ENCODE data around the gene SLC25A19. TPM values are rescaled to one million over a fixed set of nuclear protein-coding genes. Genes with fewer than 3 reads are reported as not detected.

The SLC25A19 gene
- total and polyA plus RNA-seq, 2 donors (not counting 1 experiment from before 2014, with no cell fraction given) = 5.1 to 9.7 TPM

DNA sequence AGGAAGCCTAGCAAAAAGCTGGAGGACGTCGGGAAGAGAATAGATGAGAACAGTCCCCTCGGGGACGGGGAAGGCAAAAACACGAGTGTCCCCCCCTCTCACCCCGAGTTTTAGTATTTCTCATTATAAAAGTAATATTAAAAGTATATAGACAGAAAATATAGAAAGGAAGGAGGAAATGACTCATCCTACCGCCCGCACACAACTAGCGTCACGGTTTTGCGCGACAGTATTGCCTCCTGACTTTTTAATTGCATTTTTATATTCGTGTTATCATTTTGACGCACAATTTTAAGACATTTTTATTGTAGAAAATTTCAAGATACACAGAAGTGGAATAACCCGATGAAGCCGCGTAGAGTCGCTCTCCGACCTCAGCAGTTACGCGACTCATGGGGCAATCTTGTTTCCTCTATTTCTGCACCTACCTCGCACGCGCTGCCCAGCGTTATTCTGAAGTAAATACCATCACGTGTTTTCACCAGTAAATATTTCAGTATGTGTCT is 652 bp upstream of the SLC25A19 start:
- H3K27ac ChIP-seq (ENCODE audit: insufficient read depth, low read length) = peak overlapping the region; percentile 96
- H3K9ac ChIP-seq (ENCODE audit: insufficient read depth, low read length) = peak overlapping the region; percentile 81
- TF ChIP-seq EZH2 (IDR thresholded peaks at IDR 0.05; ENCODE audit: low read length, missing control alignments) = no peak
- TF ChIP-seq, protein P1, sequence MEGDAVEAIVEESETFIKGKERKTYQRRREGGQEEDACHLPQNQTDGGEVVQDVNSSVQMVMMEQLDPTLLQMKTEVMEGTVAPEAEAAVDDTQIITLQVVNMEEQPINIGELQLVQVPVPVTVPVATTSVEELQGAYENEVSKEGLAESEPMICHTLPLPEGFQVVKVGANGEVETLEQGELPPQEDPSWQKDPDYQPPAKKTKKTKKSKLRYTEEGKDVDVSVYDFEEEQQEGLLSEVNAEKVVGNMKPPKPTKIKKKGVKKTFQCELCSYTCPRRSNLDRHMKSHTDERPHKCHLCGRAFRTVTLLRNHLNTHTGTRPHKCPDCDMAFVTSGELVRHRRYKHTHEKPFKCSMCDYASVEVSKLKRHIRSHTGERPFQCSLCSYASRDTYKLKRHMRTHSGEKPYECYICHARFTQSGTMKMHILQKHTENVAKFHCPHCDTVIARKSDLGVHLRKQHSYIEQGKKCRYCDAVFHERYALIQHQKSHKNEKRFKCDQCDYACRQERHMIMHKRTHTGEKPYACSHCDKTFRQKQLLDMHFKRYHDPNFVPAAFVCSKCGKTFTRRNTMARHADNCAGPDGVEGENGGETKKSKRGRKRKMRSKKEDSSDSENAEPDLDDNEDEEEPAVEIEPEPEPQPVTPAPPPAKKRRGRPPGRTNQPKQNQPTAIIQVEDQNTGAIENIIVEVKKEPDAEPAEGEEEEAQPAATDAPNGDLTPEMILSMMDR (conservative IDR thresholded peaks at IDR 0.05 in 1 of 2, IDR thresholded peaks at IDR 0.05 in 1 of 2; ENCODE audit: low read depth in 1 of 2, low read length in 2 of 2) = peak in 1 of 2 donors; percentile 25
- peak overlapping the region; percentile 81 for H3K4me2 ChIP-seq (ENCODE audit: extremely low read depth, insufficient read depth, low read length)
- DNase-seq (ENCODE audit: low read depth in 2 of 2) = peak; percentile 33 to 82
- no peaks in the 10 kb centered on the region for H4K20me1 ChIP-seq (ENCODE audit: control insufficient read depth, extremely low read depth, insufficient read depth, low read length)
- peaks cover 4% of the 10 kb centered on the region for H3K36me3 ChIP-seq (ENCODE audit: control insufficient read depth, insufficient read depth, low read length)
- peak overlapping the region; percentile 89 for H2AFZ ChIP-seq (ENCODE audit: low read length)
- no peaks in the 10 kb centered on the region for H3K79me2 ChIP-seq (ENCODE audit: control insufficient read depth, insufficient read depth, low read length)
- no peaks in the 10 kb centered on the region for H3K27me3 ChIP-seq (ENCODE audit: control insufficient read depth, insufficient read depth, low read length)
- no peaks in the 10 kb centered on the region for H3K4me1 ChIP-seq (ENCODE audit: control insufficient read depth, extremely low read depth, insufficient read depth, low read length)
- H3K9me3 ChIP-seq (ENCODE audit: control insufficient read depth, insufficient read depth, low read depth, low read length) = no peaks in the 10 kb centered on the region
- H3K4me3 ChIP-seq (replicated peaks in 1 of 4; ENCODE audit: control extremely low read depth in 1 of 4, insufficient read depth in 1 of 4, low read depth in 3 of 4, low read length in 4 of 4) = peak overlapping the region; percentile 69 to 89 (median 78)

DNA sequence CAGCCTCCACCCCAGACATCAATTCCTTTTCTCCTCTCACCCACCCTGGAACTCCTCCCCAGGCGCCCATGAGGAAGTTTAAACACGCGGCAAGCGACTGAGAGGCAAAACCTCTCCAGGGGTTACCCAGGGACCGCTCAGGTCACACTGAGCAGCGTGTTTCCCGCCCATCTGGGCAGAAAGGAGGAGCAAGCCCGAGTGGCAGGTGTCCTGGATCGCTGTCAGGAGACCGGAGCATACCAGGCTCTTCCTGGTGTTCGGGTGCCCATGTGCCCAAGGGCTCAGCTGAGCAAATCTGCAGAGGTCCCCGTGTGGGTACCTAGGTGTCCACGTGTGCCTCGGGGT is 491 bp downstream of the SLC25A19 start:
- H3K9ac ChIP-seq (ENCODE audit: insufficient read depth, low read length) = peak overlapping the region; percentile 78
- no peaks in the 10 kb centered on the region for H3K4me1 ChIP-seq (ENCODE audit: control insufficient read depth, extremely low read depth, insufficient read depth, low read length)
- H3K4me2 ChIP-seq (ENCODE audit: extremely low read depth, insufficient read depth, low read length) = peak overlapping the region; percentile 96
- no peak for DNase-seq (ENCODE audit: low read depth in 2 of 2)
- peak overlapping the region; percentile 69 for H3K27ac ChIP-seq (ENCODE audit: insufficient read depth, low read length)
- TF ChIP-seq, protein P1 (conservative IDR thresholded peaks at IDR 0.05 in 1 of 2, IDR thresholded peaks at IDR 0.05 in 1 of 2; ENCODE audit: low read depth in 1 of 2, low read length in 2 of 2) = no peak
- no peak for TF ChIP-seq EZH2 (IDR thresholded peaks at IDR 0.05; ENCODE audit: low read length, missing control alignments)
- no peaks in the 10 kb centered on the region for H4K20me1 ChIP-seq (ENCODE audit: control insufficient read depth, extremely low read depth, insufficient read depth, low read length)
- no peaks in the 10 kb centered on the region for H3K27me3 ChIP-seq (ENCODE audit: control insufficient read depth, insufficient read depth, low read length)
- no peaks in the 10 kb centered on the region for H3K79me2 ChIP-seq (ENCODE audit: control insufficient read depth, insufficient read depth, low read length)
- H3K9me3 ChIP-seq (ENCODE audit: control insufficient read depth, insufficient read depth, low read depth, low read length) = no peaks in the 10 kb centered on the region
- peak overlapping the region; percentile 96 for H2AFZ ChIP-seq (ENCODE audit: low read length)
- peaks cover 4% of the 10 kb centered on the region for H3K36me3 ChIP-seq (ENCODE audit: control insufficient read depth, insufficient read depth, low read length)
- peak overlapping the region; percentile 83 to 97 (median 92) for H3K4me3 ChIP-seq (replicated peaks in 1 of 4; ENCODE audit: control extremely low read depth in 1 of 4, insufficient read depth in 1 of 4, low read depth in 3 of 4, low read length in 4 of 4)

DNA sequence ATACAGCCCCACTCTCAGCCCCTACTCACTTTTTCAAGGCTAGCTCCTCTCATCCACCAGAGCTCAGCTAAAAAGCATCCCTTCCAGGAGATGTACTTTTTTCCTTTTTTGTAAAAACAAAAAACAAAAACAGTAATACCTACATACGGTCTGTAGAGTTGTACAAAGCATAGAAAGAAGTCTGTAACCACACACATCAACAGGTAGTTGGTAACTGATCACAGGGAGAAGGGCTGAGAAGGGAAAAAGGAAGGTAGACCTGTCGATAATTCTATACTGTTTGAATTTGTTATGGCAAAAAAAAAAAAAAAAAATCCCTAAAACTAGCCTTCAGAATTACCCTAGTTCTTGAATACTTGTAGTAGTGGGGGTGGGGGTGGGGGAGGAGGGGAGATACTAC is 874 bp downstream of the SLC25A19 start:
- H4K20me1 ChIP-seq (ENCODE audit: control insufficient read depth, extremely low read depth, insufficient read depth, low read length) = no peaks in the 10 kb centered on the region
- H3K4me1 ChIP-seq (ENCODE audit: control insufficient read depth, extremely low read depth, insufficient read depth, low read length) = no peaks in the 10 kb centered on the region
- no peaks in the 10 kb centered on the region for H3K9me3 ChIP-seq (ENCODE audit: control insufficient read depth, insufficient read depth, low read depth, low read length)
- H3K27me3 ChIP-seq (ENCODE audit: control insufficient read depth, insufficient read depth, low read length) = no peaks in the 10 kb centered on the region
- no peaks in the 10 kb centered on the region for H3K79me2 ChIP-seq (ENCODE audit: control insufficient read depth, insufficient read depth, low read length)
- peak overlapping the region; percentile 40 for H3K4me2 ChIP-seq (ENCODE audit: extremely low read depth, insufficient read depth, low read length)
- TF ChIP-seq, protein P1 (conservative IDR thresholded peaks at IDR 0.05 in 1 of 2, IDR thresholded peaks at IDR 0.05 in 1 of 2; ENCODE audit: low read depth in 1 of 2, low read length in 2 of 2) = no peak
- TF ChIP-seq EZH2 (IDR thresholded peaks at IDR 0.05; ENCODE audit: low read length, missing control alignments) = no peak
- DNase-seq (ENCODE audit: low read depth in 2 of 2) = no peak
- no peak overlapping the region for H3K27ac ChIP-seq (ENCODE audit: insufficient read depth, low read length)
- peaks cover 4% of the 10 kb centered on the region for H3K36me3 ChIP-seq (ENCODE audit: control insufficient read depth, insufficient read depth, low read length)
- no peak overlapping the region for H2AFZ ChIP-seq (ENCODE audit: low read length)
- peak overlapping the region; percentile 83 to 97 (median 92) for H3K4me3 ChIP-seq (replicated peaks in 1 of 4; ENCODE audit: control extremely low read depth in 1 of 4, insufficient read depth in 1 of 4, low read depth in 3 of 4, low read length in 4 of 4)
- no peak overlapping the region for H3K9ac ChIP-seq (ENCODE audit: insufficient read depth, low read length)

All from fibroblast of lung (primary cell).